Measurements from ENCODE around the gene PRXL2C.
"Not testable (repeated sequence)": the region's sequence is repeated elsewhere in the genome, so short reads cannot be mapped to it uniquely, and the experiment has no call there.

PRXL2C gene

DNA sequence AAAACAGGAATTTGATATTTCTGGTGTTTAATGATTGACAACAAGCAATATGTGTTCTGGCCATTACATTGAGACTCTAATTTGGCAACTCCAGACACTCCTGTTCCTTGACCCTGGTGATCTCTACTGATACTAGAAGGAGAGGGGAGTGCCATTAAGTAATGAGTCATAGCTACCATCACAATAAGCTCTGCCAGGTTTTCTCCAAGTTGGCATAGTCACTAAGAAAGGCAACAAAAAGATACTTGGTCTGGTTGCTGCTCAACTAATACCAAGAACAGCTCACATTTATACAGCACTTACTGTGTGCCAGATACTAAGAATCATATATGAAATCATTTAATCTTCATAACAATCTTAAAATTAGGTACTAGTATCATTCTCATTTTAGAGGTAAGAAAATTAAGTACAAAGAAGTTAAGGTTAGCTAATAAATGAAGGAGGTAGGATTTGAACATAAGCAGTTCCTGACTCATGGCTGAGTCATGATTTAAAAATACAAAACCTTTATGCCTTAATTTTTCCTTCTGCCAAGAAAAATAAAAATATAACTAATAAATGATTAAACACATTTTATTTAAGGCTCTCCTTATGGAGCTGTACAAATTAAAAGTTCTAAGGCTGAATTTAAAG, 19.9 kb upstream of the PRXL2C start:
- TF ChIP-seq, protein P1, sequence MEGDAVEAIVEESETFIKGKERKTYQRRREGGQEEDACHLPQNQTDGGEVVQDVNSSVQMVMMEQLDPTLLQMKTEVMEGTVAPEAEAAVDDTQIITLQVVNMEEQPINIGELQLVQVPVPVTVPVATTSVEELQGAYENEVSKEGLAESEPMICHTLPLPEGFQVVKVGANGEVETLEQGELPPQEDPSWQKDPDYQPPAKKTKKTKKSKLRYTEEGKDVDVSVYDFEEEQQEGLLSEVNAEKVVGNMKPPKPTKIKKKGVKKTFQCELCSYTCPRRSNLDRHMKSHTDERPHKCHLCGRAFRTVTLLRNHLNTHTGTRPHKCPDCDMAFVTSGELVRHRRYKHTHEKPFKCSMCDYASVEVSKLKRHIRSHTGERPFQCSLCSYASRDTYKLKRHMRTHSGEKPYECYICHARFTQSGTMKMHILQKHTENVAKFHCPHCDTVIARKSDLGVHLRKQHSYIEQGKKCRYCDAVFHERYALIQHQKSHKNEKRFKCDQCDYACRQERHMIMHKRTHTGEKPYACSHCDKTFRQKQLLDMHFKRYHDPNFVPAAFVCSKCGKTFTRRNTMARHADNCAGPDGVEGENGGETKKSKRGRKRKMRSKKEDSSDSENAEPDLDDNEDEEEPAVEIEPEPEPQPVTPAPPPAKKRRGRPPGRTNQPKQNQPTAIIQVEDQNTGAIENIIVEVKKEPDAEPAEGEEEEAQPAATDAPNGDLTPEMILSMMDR (IDR thresholded peaks at IDR 0.05; ENCODE audit: extremely low read depth, missing control alignments): no peak
- no peak for DNase-seq (ENCODE audit: low spot score)

DNA sequence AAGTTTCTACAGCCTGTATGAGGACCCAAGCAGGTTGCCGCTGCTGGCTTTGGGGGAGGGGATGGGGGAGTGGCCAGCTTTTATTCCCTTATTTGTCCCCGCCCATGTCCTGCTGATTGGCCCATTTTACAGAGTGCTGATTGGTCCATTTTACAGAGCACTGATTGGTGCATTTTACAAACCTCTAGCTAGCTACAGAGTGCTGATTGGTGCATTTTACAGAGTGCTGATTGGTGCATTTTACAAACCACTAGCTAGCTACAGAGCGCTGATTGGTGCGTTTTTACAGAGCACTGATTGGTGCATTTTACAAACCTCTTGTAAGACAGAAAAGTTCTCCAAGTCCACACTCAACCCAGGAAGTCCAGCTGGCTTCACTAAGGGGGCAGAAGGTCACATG, 18.7 kb upstream of the PRXL2C start:
- not testable (repeated sequence) for DNase-seq (ENCODE audit: low spot score)

DNA sequence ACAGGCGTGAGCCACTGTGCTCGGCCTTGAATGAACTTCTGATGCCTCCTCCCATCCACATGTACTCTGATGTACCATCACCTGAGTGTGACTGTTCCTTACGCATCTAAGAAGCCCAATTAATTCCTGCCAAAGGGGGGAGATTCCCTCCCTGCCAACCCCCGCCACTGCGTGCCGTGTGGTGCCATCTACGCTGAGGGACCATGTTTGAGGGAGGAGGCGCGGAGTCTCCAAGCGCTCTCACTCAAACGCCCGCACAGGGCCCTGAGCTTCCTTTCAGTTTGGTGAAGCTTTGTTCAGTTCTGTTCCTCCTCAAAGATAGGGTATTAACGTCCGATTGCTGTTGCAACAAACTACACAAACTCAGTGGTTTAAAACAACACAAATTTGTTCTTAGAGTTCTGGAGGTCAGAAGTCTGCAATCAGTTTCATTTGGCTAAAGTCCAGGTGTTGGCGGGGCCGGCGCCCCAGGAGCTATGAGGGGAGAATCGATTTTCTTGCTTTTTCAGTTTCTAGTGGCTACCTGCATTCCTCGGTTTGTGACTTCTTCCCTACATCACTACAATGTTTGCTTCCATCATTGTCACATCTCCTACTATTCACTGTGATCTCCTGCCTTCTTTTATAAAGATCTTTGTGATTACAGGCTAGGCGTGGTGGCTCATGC, 13.9 kb upstream of the PRXL2C start:
- TF ChIP-seq, protein P1 (IDR thresholded peaks at IDR 0.05; ENCODE audit: extremely low read depth, missing control alignments): no peak
- DNase-seq (ENCODE audit: low spot score): no peak

DNA sequence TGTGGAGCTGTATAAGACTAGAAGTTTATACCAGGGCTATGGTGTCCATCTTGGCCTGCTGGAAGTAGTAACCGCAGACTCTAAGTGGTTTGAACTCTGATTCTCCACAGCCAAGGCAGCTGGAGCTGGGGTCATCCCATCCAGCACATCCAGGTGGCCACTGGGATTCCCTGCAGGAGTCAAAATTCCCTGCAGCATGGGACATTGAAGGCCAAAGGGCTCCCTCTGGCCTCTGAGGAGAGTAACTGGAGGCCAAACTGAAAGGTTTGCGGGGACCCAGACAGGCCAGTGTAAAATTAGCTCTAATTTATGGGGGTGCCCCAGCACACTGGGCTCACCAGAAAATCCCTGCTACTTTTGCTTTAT, 12.2 kb upstream of the PRXL2C start:
- TF ChIP-seq, protein P1 (IDR thresholded peaks at IDR 0.05; ENCODE audit: extremely low read depth, missing control alignments): no peak
- DNase-seq (ENCODE audit: low spot score): no peak

DNA sequence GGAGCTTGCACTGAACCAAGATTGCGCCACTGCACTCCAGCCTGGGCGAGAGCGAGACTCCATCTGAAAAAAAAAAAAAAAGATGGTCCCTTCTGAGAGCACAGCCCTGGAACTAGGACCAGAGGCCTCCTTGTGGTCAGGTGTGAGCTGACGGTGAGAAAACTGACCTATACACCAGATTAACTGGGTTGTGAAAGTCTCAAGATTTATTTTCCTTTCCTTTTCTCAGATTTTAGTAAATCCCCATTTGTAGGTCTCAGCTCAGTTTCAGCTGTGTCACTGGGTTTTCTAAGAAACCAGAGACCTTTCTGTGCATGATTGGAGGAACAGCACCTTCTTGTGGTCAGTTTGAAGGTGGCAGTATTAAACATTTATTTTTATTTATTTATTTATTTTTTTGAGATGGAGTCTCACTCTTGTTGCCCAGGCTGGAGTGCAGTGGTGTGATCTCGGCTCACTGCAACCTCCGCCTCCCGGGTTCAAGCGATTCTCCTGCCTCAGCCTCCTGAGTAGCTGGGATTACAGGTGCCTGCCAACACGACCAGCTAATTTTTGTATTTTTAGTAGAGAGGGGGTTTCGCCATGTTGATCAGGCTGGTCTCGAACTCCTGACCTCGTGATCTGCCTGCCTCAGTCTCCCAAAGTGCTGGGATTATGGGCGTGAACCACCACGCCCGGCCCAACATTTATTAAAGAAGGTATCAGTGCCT, 11.7 kb upstream of the PRXL2C start:
- TF ChIP-seq, protein P1 (IDR thresholded peaks at IDR 0.05; ENCODE audit: extremely low read depth, missing control alignments): peak; percentile 9
- peak; percentile 77 for DNase-seq (ENCODE audit: low spot score)

DNA sequence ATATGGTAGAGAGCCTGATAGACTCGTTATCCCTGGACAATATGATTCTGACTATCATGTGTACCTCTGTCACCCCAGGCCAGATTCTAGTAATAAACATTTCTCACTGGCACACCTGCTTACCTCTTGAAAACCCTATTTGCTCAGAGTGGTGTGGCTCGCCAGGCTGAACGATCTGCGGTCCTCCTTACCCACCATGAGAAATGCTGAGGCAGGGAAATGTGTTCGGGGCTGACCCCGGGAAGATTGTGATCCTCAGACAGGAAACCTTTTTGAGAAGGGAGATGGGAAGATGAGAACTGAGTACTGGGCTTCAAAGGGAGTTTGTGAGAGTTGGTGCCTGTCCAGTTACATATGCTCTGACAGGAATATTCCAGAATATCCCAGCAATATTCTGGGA, 10.7 kb upstream of the PRXL2C start:
- DNase-seq (ENCODE audit: low spot score): no peak
- TF ChIP-seq, protein P1 (IDR thresholded peaks at IDR 0.05; ENCODE audit: extremely low read depth, missing control alignments): no peak

DNA sequence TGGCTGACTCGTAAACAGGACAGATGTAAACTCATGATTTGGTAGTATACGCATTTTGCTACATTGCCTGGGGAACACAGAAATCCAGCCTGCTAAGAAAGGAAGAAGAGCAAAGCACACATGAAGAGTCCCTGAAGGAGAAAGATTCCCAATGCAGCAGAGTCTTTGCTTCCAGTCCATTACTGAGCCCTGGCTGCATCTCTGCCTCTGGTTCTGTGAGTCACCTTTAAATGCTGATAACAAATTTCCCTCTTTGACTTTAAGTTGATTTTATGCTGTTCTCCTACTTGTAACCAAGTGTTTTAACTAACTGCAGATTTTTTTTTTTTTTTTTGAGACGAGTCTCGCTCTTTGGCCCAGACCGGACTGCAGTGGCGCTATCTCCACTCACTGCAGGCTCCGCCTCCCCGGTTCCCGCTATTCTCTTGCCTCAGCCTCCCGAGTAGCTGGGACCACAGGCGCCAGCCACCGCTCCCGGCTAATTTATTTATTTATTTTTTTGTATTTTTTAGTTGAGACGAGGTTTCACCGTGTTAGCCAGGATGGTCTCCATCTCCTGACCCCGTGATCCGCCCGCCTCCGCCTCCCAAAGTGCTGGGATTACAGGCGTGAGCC, 8.5 kb upstream of the PRXL2C start:
- DNase-seq (ENCODE audit: low spot score): no peak
- TF ChIP-seq, protein P1 (IDR thresholded peaks at IDR 0.05; ENCODE audit: extremely low read depth, missing control alignments): no peak
